ENCODE measurements around the gene SPACDR.
"Not testable (repeated sequence)": the region's sequence is repeated elsewhere in the genome, so short reads cannot be mapped to it uniquely, and the experiment has no call there.

SPACDR gene

DNA sequence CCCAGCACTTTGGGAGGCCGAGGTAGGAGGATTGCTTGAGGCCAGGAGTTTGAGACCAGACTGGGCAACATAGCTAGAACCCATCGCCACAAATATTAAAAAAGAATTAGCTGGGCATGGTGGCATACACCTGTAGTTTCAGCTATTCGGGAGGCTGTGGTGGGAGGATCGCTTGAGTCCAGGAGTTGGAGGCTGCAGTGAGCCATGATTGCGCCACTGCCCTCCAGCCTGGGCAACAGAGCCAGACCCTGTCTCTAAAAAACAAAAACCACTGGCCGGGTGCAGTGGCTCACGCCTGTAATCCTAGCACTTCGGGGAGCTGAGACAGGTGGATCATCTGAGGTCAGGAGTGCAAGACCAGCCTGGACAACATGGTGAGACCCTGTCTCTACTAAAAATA, 10.2 kb downstream of the SPACDR start:
- DNase-seq, H3K9me3 Mint-ChIP-seq, H3K4me3 Mint-ChIP-seq, H3K27me3 Mint-ChIP-seq, ATAC-seq: not testable (repeated sequence)
- H3K4me1 Mint-ChIP-seq: peaks cover 33% of the 10 kb centered on the region
- H3K27ac Mint-ChIP-seq: peak overlapping the region in 1 of 2 donors; percentile 54

DNA sequence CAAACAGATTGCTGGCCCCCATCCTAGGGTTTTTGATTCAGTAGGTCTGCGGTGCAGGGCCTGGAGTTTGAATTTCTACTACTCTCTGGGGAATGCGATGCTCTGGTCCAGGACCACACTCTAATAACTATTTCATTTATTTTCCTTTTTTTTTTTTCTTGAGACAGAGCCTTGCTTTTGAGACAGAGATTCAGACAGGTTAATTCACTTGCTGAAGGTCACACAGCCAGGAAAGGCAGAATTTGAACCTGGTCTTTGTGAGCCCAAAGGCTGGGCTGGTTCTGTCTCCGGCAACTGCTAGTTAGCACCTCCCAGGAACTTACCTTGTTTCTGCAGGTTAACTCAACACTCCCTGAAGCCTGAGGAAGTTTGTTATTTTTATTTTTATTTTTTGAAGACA, 11.5 kb downstream of the SPACDR start:
- DNase-seq (no peak), ATAC-seq (no peak)
- no peak overlapping the region for H3K4me3 Mint-ChIP-seq
- no peaks in the 10 kb centered on the region for H3K9me3 Mint-ChIP-seq
- no peaks in the 10 kb centered on the region for H3K27me3 Mint-ChIP-seq
- H3K27ac Mint-ChIP-seq: no peak overlapping the region
- peaks cover 33% of the 10 kb centered on the region for H3K4me1 Mint-ChIP-seq

DNA sequence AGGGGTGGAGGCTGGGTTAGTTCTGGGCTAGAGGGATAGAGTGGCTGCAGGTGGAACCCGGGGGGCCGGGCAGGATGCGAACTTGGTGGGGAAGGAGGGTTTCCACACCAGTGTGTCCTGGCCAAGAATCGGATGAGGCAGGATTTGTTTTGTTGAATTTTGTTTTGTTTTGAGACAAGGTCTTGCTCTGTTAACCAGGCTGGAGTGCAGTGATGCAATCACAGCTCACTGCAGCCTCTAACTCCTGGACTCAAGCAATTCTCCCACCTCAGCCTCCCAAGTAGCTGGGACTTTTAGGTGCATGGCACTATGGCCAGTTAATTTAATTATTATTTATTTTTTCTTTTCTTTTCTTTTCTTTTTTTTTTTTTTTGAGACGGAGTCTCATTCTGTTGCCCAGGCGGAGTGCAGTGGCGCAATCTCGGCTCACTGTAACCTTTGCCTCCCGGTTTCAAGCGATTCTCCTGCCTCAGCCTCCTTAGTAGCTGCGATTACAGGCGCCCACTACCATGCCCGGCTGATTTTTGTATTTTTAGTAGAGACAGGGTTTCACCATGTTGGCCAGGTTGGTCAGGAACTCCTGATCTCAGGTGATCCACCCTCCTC, 14.8 kb downstream of the SPACDR start:
- H3K4me1 Mint-ChIP-seq: peaks cover 36% of the 10 kb centered on the region
- ATAC-seq (no peak), DNase-seq (no peak)
- H3K27ac Mint-ChIP-seq: no peak overlapping the region
- H3K27me3 Mint-ChIP-seq: no peaks in the 10 kb centered on the region
- no peak overlapping the region for H3K4me3 Mint-ChIP-seq
- H3K9me3 Mint-ChIP-seq: no peaks in the 10 kb centered on the region

DNA sequence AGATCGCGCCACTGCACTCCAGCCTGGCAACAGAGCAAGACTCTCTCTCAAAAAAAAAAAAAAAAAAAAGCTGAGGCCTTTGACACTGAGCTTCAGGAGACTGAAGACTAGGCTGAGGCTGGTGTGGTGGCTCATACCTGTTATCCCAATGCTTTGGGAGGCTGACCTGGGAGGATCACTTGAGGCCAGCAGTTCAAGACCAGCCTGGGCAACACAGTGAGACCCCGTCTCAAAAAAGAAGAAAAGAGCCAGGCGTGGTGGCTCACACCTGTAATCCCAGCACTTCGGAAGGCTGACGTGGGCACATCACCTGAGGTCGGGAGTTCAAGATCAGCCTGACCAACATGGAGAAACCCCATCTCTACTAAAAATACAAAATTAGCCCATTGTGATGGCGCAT, 16.7 kb downstream of the SPACDR start:
- peaks cover 39% of the 10 kb centered on the region for H3K4me1 Mint-ChIP-seq
- H3K27ac Mint-ChIP-seq, H3K9me3 Mint-ChIP-seq, ATAC-seq, H3K4me3 Mint-ChIP-seq, DNase-seq, H3K27me3 Mint-ChIP-seq: not testable (repeated sequence)

DNA sequence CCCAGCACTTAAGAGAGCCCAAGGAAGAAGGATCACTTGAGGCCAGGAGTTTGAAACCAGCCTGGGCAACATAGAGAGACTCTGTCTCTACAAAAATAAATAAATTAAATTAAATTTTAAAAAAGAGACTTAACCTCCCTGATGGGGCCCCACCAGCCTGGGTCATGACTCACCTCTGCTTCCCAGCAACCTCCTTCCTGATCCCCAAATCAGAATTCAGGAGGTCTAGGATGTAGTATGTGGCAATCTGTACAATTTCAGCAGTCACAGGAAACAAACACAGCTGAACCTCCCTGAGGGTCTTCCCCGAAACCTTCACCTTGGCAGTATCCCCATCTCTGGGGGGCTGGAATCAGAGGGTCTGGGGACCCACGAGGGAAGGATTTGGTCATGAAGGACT, 18.0 kb downstream of the SPACDR start:
- DNase-seq (no peak), ATAC-seq (no peak)
- peaks cover 38% of the 10 kb centered on the region for H3K4me1 Mint-ChIP-seq
- H3K4me3 Mint-ChIP-seq: no peak overlapping the region
- H3K9me3 Mint-ChIP-seq: no peaks in the 10 kb centered on the region
- no peak overlapping the region for H3K27ac Mint-ChIP-seq
- H3K27me3 Mint-ChIP-seq: no peaks in the 10 kb centered on the region

DNA sequence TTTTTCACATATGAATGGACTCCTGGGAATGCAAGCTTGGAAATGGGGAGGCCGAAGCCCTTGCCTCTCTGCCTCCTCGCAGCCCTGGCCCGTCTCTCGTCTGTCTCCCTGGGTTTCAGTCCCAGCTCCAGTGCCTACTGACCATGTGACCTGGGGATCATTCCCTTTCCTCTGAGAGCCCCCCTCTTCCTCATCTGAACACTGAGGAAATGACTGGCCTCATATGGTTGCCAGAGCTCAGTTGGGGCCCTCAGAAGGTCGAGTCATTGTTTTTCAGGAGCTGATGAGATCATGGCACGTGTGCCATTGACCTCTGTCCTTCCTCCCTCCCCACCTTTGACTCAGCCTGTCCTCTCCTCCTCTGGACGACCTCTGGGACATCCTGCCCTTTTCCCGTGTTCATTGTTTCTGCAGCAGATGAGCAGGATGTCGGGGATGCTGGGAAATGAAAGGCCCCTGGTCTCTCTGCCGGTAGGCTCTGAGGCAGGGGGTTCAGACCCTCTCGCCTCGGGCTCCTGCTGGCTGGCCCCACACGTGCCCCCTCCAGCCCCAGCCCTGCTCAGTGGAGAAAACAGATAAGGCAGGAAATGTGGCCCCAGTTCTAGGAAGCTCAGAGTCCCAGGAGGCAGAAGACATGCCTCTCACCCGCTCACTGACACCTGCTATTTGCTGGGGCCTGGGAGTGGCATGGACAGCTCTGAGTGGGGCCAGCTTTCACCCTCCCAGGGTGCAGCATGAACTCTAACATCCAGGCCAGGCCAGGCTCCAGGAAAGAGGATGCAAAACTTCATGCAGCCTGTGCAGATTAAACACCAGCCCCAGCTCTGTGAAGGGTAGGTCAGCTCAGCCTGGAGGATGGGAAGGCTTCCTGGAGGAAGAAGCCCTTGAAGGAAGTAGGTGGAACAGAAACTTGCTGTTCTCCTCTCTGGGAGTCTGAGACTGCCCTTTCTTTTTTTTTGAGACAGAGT, 19.5 kb downstream of the SPACDR start:
- Mint-ChIP-seq H3K4me1 (peaks cover 26% of the 10 kb centered on the region), H3K4me3 (peak overlapping the region; percentile 18 to 65)
- peak; percentile 71 for ATAC-seq

DNA sequence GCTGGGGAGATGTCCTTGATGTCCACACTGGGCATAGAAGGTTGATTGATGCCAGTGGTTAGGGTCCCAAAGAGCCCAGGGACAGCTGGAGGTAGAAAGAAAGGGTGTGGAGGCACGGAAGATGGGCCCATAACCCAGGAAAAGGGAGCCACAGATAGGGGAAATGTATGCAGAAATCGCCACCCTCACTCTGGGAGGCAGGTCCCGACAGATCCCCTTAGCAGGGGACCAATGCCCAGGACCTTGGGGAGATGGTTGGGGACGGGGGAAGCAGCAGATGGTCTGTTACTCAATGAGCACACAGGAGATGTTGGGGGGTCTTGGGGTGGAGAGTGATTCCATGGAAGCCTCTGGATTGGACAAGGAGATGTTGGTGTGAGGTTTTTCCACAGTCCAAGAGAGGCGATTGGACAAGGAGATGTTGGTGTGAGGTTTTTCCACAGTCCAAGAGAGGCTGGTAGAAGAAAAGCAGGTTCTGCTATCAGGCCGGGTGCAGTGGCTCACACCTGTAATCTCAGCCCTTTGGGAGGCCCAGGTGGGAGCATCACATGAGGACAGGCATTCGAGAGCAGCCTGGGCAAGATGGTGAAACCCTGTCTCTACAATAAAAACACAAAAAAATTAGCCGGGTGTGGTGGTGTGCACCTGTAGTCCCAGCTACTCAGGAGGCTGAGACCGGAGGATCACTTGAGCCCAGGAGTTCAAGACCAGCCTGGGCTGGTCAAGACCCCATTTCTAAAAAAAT, 20.8 kb downstream of the SPACDR start:
- H3K9me3 Mint-ChIP-seq: no peaks in the 10 kb centered on the region
- H3K27ac Mint-ChIP-seq: no peak overlapping the region
- no peak for DNase-seq
- no peak for ATAC-seq
- no peaks in the 10 kb centered on the region for H3K27me3 Mint-ChIP-seq
- H3K4me3 Mint-ChIP-seq: no peak overlapping the region
- H3K4me1 Mint-ChIP-seq: peaks cover 26% of the 10 kb centered on the region

More for the DNA sequence above, 19.5 kb downstream of the SPACDR start:
- Mint-ChIP-seq H3K9me3 (no peaks in the 10 kb centered on the region), H3K27ac (peak overlapping the region; percentile 72 to 85), H3K27me3 (no peaks in the 10 kb centered on the region)
- DNase-seq: no peak

DNA sequence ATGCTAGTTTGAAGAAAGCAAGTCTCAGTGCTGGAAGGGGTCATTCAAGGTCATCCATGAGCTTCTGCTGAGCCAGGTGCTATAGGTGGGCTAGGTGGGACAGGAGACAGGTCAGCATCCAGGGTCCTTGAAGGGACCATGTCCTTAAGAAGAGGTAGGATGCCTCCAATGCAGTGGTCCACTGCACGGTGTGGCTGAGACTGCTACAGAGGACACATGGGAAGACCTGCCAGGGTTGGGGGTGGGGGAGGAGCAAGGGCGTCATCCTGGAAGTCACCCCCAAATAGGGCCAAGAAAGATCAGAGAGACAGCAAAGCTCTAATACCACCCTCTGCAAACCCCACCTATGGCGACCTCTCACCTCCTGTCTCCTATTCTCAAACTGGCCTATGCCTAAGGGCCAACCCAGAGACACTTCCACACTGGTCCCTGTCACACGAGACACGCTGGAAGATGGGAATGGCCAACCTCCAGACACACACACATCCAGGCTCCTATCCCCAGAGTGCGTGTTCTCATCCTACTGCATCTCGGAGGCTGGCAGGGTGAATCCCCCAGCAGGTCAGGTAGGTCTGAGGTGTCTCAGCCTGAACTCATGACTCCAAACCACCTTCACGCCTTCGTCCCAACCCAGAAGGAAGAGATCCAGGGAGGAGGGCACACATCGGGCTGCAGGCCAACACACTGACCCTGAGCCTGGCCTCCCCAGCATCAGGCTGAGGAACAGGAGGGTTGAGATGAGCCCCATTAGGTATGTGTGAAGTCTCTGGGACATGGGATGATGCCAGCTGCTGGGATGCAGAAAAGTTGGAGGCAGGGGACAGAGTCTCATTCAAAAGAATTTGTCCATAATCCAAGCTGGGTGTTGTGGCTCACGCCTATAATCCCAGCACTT, 22.2 kb downstream of the SPACDR start:
- no peak for ATAC-seq
- H3K27ac Mint-ChIP-seq: peak overlapping the region in 1 of 2 donors; percentile 44
- no peaks in the 10 kb centered on the region for H3K9me3 Mint-ChIP-seq
- H3K27me3 Mint-ChIP-seq: no peaks in the 10 kb centered on the region
- no peak for DNase-seq
- H3K4me1 Mint-ChIP-seq: peaks cover 26% of the 10 kb centered on the region
- no peak overlapping the region for H3K4me3 Mint-ChIP-seq

DNA sequence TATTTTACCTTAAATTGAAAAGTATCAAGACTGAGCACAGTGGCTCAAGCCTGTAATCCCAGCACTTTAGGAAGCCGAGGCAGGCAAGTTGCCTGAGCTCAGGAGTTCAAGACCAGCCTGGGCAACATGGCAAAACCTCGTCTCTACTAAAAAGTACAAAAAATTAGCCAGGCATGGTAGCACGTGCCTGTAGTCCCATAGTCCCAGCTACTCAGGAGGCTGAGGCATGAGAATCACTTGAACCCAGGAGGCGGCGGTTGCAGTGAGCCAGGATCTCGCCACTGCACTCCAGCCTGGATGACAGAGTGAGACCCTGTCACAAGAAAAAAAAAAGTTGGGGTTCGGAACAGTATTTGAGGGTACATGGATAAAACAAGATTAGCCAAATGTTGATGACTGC, 24.8 kb downstream of the SPACDR start:
- H3K4me3 Mint-ChIP-seq, H3K9me3 Mint-ChIP-seq, H3K27me3 Mint-ChIP-seq, H3K27ac Mint-ChIP-seq, DNase-seq, ATAC-seq: not testable (repeated sequence)
- H3K4me1 Mint-ChIP-seq: peaks cover 15% of the 10 kb centered on the region

DNA sequence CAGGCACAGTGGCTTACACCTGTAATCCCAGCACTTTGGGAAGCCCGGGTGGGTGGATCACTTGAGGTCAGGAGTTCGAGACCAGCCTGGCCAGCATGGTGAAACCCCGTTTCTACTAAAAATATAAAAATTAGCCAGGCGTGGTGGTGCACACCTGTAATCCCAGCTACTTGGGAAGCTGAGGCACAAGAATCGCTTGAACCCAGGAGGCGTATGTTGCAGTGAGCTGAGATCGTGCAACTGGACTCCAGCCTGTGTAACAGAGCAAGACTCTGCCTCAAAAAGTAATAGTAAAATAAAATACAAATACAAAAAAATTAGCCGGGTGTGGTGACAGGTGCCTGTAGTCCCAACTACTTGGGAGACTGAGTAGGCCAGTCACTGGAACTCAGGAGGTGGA, 25.3 kb downstream of the SPACDR start:
- not testable (repeated sequence) for H3K27ac Mint-ChIP-seq, H3K4me3 Mint-ChIP-seq, H3K9me3 Mint-ChIP-seq, H3K27me3 Mint-ChIP-seq, DNase-seq, ATAC-seq
- H3K4me1 Mint-ChIP-seq: peaks cover 16% of the 10 kb centered on the region

DNA sequence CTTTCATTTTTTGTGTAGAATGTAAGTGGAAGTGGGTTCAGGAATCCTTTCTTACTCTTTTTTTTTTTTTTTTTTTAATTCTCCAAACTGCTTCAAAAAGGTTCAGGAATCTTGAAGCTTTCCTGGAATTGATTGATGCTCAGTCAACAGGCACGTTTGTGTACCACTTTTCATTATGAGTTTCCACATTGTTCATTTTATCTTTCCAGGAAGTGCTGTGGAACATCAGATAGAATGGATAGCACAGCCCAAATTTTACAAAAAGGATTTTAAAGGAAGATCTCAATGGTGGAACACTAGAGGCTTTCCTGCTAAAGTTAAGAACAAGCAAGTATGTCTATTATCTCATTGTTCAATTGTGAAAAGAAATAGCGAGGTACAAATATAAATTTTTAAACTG, 25.9 kb downstream of the SPACDR start:
- H3K9me3 Mint-ChIP-seq: no peaks in the 10 kb centered on the region
- ATAC-seq: no peak
- peaks cover 22% of the 10 kb centered on the region for H3K4me1 Mint-ChIP-seq
- DNase-seq: no peak
- no peak overlapping the region for H3K27ac Mint-ChIP-seq
- no peaks in the 10 kb centered on the region for H3K27me3 Mint-ChIP-seq
- peak overlapping the region; percentile 13 to 23 for H3K4me3 Mint-ChIP-seq

DNA sequence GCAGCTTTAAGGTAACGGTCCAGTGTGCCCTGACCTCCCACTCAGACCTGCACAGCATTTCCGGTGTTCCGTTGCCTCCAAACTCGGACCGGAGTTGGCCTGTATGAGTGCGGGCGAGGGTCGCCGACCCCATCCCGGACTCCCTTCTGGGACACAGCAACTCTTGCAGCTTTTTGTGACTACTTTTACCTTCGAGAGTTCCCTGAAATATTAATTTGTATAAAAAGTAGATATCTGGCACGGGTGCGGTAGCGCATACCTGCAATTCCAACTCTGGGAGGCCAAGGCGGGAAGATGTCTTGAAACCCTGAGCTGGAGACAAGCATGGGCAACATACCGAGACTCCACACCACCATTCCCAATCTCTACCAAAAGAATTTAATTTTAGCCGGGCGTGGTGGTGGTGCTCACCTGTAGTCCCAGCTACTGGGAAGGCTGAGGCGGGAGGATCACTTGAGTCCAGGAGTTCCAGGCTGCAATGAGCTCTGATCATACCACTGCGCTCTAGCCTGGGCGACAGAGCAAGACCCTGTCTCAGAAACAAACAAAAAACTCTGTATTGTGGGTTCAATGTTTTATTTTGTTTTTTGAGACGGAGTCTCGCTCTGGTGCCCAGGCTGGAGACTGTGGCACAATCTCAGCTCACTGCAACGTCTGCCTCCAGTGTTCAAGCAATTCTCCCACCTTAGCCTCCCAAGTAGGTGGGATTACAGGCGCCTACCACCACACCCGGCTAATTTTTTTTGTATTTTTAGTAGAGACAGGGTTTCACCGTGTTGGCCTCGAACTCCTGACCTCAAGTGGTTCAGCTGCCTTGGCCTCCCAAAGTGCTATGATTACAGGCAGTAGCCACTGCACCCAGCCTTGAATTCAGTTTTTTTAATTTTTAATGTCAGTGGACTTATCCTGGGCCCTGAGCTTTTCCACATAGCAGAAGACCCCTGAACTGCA, 26.6 kb downstream of the SPACDR start:
- Mint-ChIP-seq H3K4me1 (peaks cover 29% of the 10 kb centered on the region), H3K9me3 (no peaks in the 10 kb centered on the region), H3K27me3 (no peaks in the 10 kb centered on the region), H3K27ac (peak overlapping the region in 1 of 2 donors; percentile 27), H3K4me3 (peak overlapping the region; percentile 94 to 98)
- ATAC-seq (no peak), DNase-seq (no peak)

DNA sequence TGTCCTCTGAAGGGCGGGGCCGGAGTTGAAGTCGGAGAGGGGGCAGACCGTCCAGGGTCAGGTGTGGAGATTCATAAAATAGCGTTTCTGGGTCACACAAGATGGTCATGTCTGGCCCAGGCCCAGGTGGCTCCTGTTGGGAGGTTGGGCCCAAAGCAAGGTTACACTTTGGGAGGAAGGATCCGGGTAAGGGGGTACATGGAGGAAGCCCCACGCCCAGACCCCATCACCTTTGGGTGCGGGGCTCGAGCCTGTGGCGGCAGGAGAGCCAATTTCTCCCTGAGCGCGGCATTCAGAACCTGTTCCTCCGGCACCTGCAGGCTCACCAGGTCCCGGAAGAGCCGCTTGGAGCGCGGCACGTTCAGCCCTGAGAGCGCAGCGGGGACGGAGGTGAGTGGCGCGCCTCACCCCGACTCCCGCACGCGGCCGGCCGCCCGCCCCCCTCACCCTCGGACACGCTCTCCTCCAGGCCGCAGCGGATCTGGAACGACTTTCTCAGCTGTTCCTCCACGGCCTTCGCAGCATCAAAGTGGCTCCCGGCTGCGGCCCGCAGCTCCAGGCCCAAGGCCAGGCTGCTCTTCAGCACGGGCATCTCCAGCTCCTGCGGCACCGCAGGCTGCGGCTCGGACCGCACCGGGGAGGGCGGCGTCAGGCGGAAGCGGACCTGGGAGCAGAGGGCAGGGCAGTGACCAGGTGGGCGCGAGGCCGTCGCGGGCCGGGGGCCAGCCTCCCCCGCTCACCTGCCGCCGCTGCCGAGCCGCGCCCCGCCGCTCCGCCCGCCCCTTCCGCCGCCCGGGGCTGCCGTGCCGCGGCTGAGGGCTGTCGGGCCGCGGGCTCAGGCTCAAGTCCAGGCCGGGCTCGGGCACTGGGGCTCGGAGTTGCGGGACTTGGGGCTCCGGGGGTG, 28.4 kb downstream of the SPACDR start:
- Mint-ChIP-seq H3K27ac (peak overlapping the region; percentile 83 to 99), H3K9me3 (no peaks in the 10 kb centered on the region), H3K27me3 (no peaks in the 10 kb centered on the region), H3K4me1 (peaks cover 47% of the 10 kb centered on the region), H3K4me3 (peak overlapping the region; percentile 94 to 98)
- peak; percentile 48 to 49 for DNase-seq
- ATAC-seq: peak; percentile 51

Data from stimulated activated naive CD8-positive, alpha-beta T cell treated with anti-CD3 and anti-CD28 coated beads, Interleukin-15, amount 100 ng/mL, for 72 hours (primary cell).